Parathyroid adenoma (tissue), 2 donors: Measurements from ENCODE around the gene LMX1B.

Source experiments
- H2AFZ ChIP-seq: fragments of 300-600 bp; sonication (generic); one replicate; pipeline ENCODE4 v1.7.0; 2017; ENCODE audit warnings: antibody characterized with exemption, mild to moderate bottlenecking
- H3K27ac ChIP-seq: fragments of 300-600 bp; sonication (generic); one replicate; pipeline ENCODE4 v1.7.0; 2017
- H3K27me3 ChIP-seq: fragments of 300-600 bp; sonication (generic); one replicate; pipeline ENCODE4 v1.7.0; 2017; ENCODE audit warnings: low read length; ENCODE audit not compliant: control insufficient read depth, insufficient read depth
- H3K36me3 ChIP-seq: fragments of 300-600 bp; sonication (generic); one replicate; pipeline ENCODE4 v1.7.0; 2017; ENCODE audit warnings: low read length; ENCODE audit not compliant: control insufficient read depth, insufficient read depth
- H3K4me1 ChIP-seq: fragments of 300-600 bp; sonication (generic); one replicate; pipeline ENCODE4 v1.7.0; 2017; ENCODE audit warnings: control low read depth
- H3K4me2 ChIP-seq: fragments of 300-600 bp; sonication (generic); one replicate; pipeline ENCODE4 v1.7.0; 2017; ENCODE audit warnings: low read length
- H3K4me3 ChIP-seq: fragments of 300-600 bp; sonication (generic); one replicate; pipeline ENCODE4 v1.7.0; 2017; ENCODE audit warnings: low read depth, low read length
- H3K79me2 ChIP-seq: fragments of 300-600 bp; sonication (generic); one replicate; pipeline ENCODE4 v1.7.0; 2017; ENCODE audit warnings: control low read depth
- H3K9ac ChIP-seq: fragments of 300-600 bp; sonication (generic); one replicate; pipeline ENCODE4 v1.7.0; 2017; ENCODE audit warnings: mild to moderate bottlenecking
- H3K9me3 ChIP-seq: fragments of 300-600 bp; sonication (generic); one replicate; pipeline ENCODE4 v1.7.0; 2017; ENCODE audit warnings: low read length; ENCODE audit not compliant: control insufficient read depth
- CTCF ChIP-seq: fragments of 300-600 bp; sonication (generic); IDR thresholded peaks from one replicate; pipeline ENCODE4 v1.7.0; 2017; ENCODE audit warnings: antibody characterized with exemption, mild to moderate bottlenecking
- donor health status: primary hyperparathyroidism.

The LMX1B gene

DNA sequence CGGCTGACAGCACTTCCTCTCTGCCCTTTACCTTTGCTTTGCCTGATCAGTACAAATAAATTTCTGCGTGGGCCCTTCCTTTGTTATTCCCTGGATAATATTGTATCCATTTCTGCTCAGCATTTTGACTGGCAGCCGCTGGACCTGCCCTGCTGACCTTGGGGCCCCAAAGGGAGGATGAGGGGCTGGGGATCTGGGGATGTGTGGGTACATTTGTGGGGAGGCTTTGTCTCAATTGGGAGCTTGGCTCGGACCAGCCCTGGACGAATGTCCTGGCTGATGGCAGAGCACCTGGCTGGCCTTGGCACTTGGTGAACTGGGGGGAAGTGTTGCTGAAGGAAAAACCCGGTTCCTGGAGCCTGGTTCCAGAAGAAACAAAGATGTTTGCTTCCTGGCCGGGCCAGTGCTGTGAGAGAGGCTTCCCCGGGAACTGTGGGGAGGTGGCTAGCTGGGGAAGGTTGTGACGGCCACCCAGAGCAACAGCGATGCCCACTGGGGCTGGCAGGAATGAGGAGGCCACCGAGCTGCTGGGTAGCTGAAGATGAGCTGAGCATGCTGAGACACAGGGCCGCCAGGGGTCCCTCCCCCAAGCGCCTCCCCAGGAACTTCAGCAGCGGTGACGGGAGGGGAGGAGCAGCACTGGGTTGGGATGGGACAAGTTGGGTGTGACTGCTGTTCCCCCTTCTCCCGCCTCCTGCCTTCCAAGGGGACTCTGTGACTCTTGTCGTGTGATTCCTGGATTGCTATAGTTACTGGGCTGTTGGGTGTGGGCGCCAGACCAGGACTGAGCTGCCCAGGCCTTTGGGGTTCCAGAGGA lies 8.4 kb downstream of the LMX1B start:
- H3K9ac ChIP-seq, result no peak overlapping the region
- H3K4me1 ChIP-seq, result no peaks in the 10 kb centered on the region
- no peak for TF ChIP-seq CTCF
- peaks cover 3% of the 10 kb centered on the region for H3K27me3 ChIP-seq
- no peaks in the 10 kb centered on the region for H3K36me3 ChIP-seq
- no peaks in the 10 kb centered on the region for H3K79me2 ChIP-seq
- H3K27ac ChIP-seq, result no peak overlapping the region
- H3K4me3 ChIP-seq, result no peak overlapping the region
- H2AFZ ChIP-seq, result no peak overlapping the region
- H3K4me2 ChIP-seq, result no peak overlapping the region
- no peaks in the 10 kb centered on the region for H3K9me3 ChIP-seq

GRCh38 chr9:126623314-126623666 lies 9.6 kb downstream of the LMX1B start:
- peaks cover 3% of the 10 kb centered on the region for H3K27me3 ChIP-seq
- H3K4me2 ChIP-seq, result no peak overlapping the region
- H3K36me3 ChIP-seq, result no peaks in the 10 kb centered on the region
- H3K79me2 ChIP-seq, result no peaks in the 10 kb centered on the region
- H2AFZ ChIP-seq, result no peak overlapping the region
- H3K27ac ChIP-seq, result no peak overlapping the region
- no peak overlapping the region for H3K9ac ChIP-seq
- H3K4me1 ChIP-seq, result no peaks in the 10 kb centered on the region
- TF ChIP-seq CTCF, result no peak
- no peaks in the 10 kb centered on the region for H3K9me3 ChIP-seq
- no peak overlapping the region for H3K4me3 ChIP-seq

DNA sequence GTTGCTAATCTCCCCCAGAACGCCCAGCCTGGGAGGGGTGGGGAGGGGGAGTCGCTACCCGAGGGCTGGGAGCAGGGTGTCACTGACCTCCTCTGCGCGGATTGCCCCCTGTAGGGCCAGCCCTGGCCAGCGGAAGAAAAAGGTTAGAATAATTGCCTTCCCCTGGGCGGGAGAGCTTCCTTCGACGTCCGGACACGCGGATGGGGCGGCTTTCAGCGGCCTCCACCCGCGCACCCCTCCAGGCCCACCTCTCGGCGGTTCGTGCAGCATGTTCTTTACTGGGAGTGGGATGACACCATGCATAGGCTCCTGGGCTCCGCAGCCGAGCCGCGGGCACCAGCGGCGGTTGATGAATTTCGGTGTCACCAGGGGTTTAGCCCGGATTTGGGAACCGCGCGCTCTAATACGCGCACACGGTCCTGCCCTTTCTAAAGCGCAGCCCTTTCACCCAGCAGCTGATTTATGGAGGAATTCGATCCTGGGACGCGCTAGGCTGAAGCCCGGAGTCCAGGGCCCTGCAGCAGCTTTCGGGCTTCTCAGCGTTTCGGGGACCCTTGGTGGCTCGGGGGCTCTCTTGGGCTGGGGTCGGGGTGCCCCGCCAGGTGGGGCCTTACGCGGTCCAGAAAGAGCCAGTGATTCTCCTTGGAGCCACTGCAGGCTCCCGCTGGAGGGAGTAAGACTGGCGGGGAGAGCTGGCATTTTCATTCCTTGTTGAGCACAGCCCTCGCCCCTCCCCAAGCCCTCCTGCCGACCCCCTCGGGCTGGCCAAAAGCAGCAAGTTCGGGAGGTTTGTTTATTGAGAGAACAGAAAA lies 10.1 kb downstream of the LMX1B start:
- H3K27ac ChIP-seq, result no peak overlapping the region
- H3K9me3 ChIP-seq, result no peaks in the 10 kb centered on the region
- H3K9ac ChIP-seq, result no peak overlapping the region
- H3K36me3 ChIP-seq, result no peaks in the 10 kb centered on the region
- H3K4me2 ChIP-seq, result no peak overlapping the region
- no peak for TF ChIP-seq CTCF
- H2AFZ ChIP-seq, result no peak overlapping the region
- no peak overlapping the region for H3K4me3 ChIP-seq
- peaks cover 3% of the 10 kb centered on the region for H3K27me3 ChIP-seq
- no peaks in the 10 kb centered on the region for H3K79me2 ChIP-seq
- no peaks in the 10 kb centered on the region for H3K4me1 ChIP-seq

DNA sequence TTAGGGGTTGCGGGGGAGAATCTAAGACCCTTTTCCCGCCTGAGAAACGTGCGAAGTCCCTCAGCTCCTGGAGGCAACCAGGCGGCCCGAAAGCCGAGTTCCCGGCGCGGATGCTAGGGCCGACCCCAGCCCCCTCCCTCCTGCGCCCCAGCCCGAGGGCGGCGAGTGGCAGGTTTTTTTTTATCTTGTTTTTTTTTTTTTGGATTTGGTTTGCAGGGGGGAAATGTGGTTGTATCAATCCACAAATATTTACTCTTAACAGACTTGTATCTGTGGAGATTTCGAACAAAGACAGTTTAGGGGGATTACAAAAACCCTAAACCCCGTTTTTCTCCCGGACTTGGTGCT lies 10.7 kb downstream of the LMX1B start:
- TF ChIP-seq CTCF, result no peak
- Histone ChIP-seq H3K79me2 (no peaks in the 10 kb centered on the region), H3K4me2 (no peak overlapping the region), H3K9me3 (no peaks in the 10 kb centered on the region), H3K36me3 (no peaks in the 10 kb centered on the region), H3K27me3 (peaks cover 3% of the 10 kb centered on the region), H3K4me3 (no peak overlapping the region), H3K27ac (no peak overlapping the region), H2AFZ (no peak overlapping the region), H3K9ac (no peak overlapping the region), H3K4me1 (no peaks in the 10 kb centered on the region)
